ENCODE measurements around the gene PDYN. TPM values are rescaled to one million over a fixed set of nuclear protein-coding genes. Genes with fewer than 3 reads are reported as not detected.

Gene PDYN
- total RNA-seq, 2 experiments from 2014 or later = not detected

- POLR2A ChIA-PET = no interaction called here
- peaks cover 21 to 32% of the 10 kb centered on the region in 2 experiments for H3K27me3 ChIP-seq (ENCODE audit: control insufficient read depth in 1 of 2, insufficient read depth in 2 of 2, low read length in 2 of 2)
- peaks cover 0 to 4% of the 10 kb centered on the region in 2 experiments for H3K9me3 ChIP-seq (ENCODE audit: control insufficient read depth in 1 of 2, insufficient read depth in 1 of 2, low read length in 2 of 2)
- Mint-ChIP-seq H3K4me1 (ENCODE audit: low read depth) (no peaks in the 10 kb centered on the region), H3K27ac (no peak overlapping the region), H3K27me3 (peaks cover 71% of the 10 kb centered on the region), H3K36me3 (ENCODE audit: low read depth) (no peaks in the 10 kb centered on the region), H3K4me3 (no peak overlapping the region), H3K9me3 (no peaks in the 10 kb centered on the region)
- no peak for TF ChIP-seq CTCF (IDR thresholded peaks at IDR 0.05)
- no peak overlapping the region for H3K27ac ChIP-seq (ENCODE audit: low read depth in 1 of 2, low read length in 2 of 2)
- DNase-seq (peak in 1 of 14 experiments; percentile 15), ATAC-seq (ENCODE audit: poor library complexity) (no peak)
- CTCF ChIA-PET = no interaction called here
- H3K36me3 ChIP-seq (ENCODE audit: insufficient read depth, low read length) = no peaks in the 10 kb centered on the region
- H3K4me1 ChIP-seq (ENCODE audit: insufficient read depth, low read length) = no peaks in the 10 kb centered on the region
- no peak overlapping the region for H3K4me3 ChIP-seq (ENCODE audit: low read length)
- intact Hi-C loops (cut with DNase I, micrococcal nuclease) = no loop called here
These were observed 47.5 kb downstream of the PDYN start for GRCh38 chr20:1946442-1946761.

DNA sequence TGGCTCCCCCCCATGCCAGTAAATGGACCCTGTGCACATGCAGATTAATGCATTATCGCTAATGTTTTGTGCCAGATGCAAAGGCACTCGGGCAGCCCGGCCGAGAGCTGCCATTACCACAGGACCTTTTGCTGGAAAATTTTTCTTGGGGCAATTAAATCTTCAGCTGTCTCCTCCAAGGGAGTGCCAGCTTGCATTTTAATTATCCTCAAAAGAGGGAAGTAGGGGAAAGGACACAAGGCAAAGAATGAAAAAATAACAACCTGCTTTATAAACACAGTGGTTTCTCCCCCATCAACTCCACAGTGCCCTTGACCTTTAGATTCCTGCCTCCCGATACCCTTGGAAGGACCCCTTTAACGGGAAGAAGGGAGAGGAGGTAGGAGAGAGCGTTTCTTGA, 48.2 kb downstream of the PDYN start:
- H3K36me3 ChIP-seq (ENCODE audit: insufficient read depth, low read length) = no peaks in the 10 kb centered on the region
- Mint-ChIP-seq H3K4me3 (no peak overlapping the region), H3K9me3 (no peaks in the 10 kb centered on the region), H3K27me3 (peaks cover 66% of the 10 kb centered on the region), H3K36me3 (ENCODE audit: low read depth) (no peaks in the 10 kb centered on the region), H3K27ac (no peak overlapping the region), H3K4me1 (ENCODE audit: low read depth) (no peaks in the 10 kb centered on the region)
- TF ChIP-seq CTCF (IDR thresholded peaks at IDR 0.05) = no peak
- ATAC-seq (ENCODE audit: poor library complexity) (no peak), DNase-seq (no peak)
- CTCF ChIA-PET = no interaction called here
- POLR2A ChIA-PET = no interaction called here
- no peak overlapping the region for H3K4me3 ChIP-seq (ENCODE audit: low read length)
- H3K4me1 ChIP-seq (ENCODE audit: insufficient read depth, low read length) = no peaks in the 10 kb centered on the region
- H3K9me3 ChIP-seq (ENCODE audit: control insufficient read depth in 1 of 2, insufficient read depth in 1 of 2, low read length in 2 of 2) = peaks cover 0 to 4% of the 10 kb centered on the region in 2 experiments
- H3K27ac ChIP-seq (ENCODE audit: low read depth in 1 of 2, low read length in 2 of 2) = no peak overlapping the region
- intact Hi-C loops (cut with DNase I, micrococcal nuclease) = no loop called here
- H3K27me3 ChIP-seq (ENCODE audit: control insufficient read depth in 1 of 2, insufficient read depth in 2 of 2, low read length in 2 of 2) = peaks cover 21 to 32% of the 10 kb centered on the region in 2 experiments

GRCh38 chr20:1945134-1945618, 48.7 kb downstream of the PDYN start:
- no peak overlapping the region for H3K27ac ChIP-seq (ENCODE audit: low read depth in 1 of 2, low read length in 2 of 2)
- no peak for ATAC-seq (ENCODE audit: poor library complexity)
- intact Hi-C loops (cut with DNase I, micrococcal nuclease) = no loop called here
- no peak overlapping the region for H3K27ac Mint-ChIP-seq
- peaks cover 0 to 4% of the 10 kb centered on the region in 2 experiments for H3K9me3 ChIP-seq (ENCODE audit: control insufficient read depth in 1 of 2, insufficient read depth in 1 of 2, low read length in 2 of 2)
- H3K36me3 ChIP-seq (ENCODE audit: insufficient read depth, low read length) = no peaks in the 10 kb centered on the region
- H3K9me3 Mint-ChIP-seq = no peaks in the 10 kb centered on the region
- peaks cover 21 to 32% of the 10 kb centered on the region in 2 experiments for H3K27me3 ChIP-seq (ENCODE audit: control insufficient read depth in 1 of 2, insufficient read depth in 2 of 2, low read length in 2 of 2)
- no peak overlapping the region for H3K4me3 Mint-ChIP-seq
- no peaks in the 10 kb centered on the region for H3K4me1 Mint-ChIP-seq (ENCODE audit: low read depth)
- H3K4me1 ChIP-seq (ENCODE audit: insufficient read depth, low read length) = no peaks in the 10 kb centered on the region
- ChIA-PET CTCF (no interaction called here), POLR2A (no interaction called here)
- peak in 3 of 14 experiments; percentile 21 to 67 (median 60) for DNase-seq
- H3K36me3 Mint-ChIP-seq (ENCODE audit: low read depth) = no peaks in the 10 kb centered on the region
- no peak overlapping the region for H3K4me3 ChIP-seq (ENCODE audit: low read length)
- H3K27me3 Mint-ChIP-seq = peaks cover 64% of the 10 kb centered on the region
- TF ChIP-seq CTCF (IDR thresholded peaks at IDR 0.05) = no peak

All from CD4-positive, alpha-beta T cell (primary cell).